SIG-M5 (cell line): ENCODE measurements around the gene MSMB.

Experiments
- DNase-seq: peaks from one replicate; lab custom pipeline; 2025; lab: John Stamatoyannopoulos, UW

The MSMB gene

DNA sequence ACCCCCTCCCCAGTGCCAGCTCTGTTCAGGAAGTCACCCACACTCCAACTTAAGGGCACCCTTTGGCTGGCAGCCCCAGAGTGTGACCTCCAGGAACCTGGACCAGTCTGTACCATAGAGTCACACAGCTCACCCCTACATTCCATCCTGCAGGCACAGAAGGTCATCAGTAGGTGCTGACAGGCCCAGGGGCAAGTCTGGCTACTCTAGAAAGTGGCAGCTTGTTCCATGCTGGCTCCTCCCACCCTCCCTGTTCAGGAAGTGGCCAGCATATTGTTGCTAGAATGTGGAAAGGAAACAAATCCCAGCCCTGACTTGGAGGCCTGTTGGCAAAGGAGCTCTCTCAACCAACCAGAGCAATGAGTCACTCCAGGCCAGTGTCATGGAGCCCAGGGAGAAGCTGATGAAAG lies 12.5 kb downstream of the MSMB start:
- no peak for DNase-seq

DNA sequence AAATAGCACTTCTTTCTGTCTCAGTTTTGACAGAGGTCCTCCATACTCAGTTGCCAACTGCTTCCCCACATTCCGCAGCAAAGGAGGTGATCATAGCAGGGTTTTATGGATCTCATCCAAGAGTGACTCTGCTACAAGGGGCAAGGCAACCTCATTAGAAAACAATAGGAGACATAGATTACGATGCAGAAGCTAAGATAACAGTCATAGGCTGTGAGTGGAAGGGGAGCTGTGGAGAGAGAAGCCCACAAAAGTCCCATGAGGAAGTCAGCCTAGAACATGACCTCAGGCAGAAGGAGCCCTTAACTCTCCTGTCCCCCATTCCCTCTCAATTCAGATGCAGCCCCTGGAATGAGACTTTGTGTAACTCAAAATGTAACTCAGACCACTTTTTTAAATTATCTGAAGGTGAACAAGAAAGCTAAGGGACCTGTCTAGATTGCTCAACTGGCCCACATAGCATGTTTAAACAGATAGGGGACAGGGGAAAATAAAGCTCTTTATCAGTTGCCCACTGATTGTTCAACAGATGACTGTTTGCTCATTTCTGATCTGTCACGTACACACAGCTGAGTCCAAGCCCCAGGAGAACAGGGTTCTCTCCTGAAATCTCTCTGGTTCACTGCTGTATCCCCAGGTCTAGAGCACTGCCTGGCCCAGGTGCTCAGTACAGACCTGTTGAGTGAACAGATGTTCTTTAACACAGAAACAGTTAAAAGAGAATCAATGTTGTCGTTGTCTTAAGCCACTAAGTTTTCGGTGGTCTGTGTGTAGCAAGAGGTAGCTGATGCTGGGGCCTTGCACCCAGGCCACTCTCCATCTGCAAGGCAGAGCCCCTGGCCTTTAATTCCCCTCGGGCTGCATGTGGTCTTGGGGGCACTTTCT lies 14.2 kb downstream of the MSMB start:
- DNase-seq, result no peak

DNA sequence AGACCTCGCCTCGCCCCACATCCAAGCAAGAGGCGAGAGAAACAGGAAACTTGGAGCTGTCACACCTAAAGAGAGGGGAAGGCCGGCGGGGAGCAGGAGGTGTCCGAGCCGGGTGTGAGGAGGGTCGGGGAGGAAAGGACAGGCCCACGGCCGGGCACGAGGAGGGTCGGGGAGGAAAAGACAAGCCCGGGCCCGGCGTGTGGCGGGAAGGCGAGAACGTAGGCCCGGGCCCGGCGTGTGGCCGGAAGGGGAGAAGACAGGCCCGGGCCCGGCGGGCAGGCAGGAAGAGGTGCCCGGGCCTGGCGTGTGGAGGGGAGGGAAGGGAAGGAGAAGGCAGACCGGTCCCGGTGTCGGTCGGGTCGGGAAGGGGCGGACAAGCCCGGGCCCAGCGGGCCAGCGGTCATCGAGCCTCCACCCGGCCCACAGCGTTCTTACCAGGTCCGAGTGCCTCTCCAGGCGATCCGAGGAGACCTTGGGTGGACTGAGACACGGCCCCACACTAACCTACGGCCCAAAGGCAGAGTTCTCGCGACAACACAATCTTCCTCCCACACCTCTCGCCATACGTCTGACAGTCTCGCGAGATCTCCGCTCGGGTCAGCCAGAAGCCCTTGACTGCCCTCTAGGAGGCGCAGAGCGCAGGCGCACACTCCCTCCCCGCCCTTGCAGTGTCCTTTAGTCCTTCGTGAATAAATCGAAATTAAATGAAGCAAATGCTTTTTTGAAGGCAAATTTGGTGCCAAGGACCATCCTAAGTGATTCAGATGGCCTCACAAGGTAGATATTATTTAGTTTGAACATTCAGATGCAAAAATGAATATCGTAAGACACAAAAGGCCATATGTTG lies 15.8 kb downstream of the MSMB start, which contains the start of gene NCOA4:
Gene NCOA4 (minus strand): TSS at position 533 of the 847 bp plus-strand sequence. CDS start 13,943 bp downstream, outside the sequence.
- peak; percentile 82 for DNase-seq

- DNase-seq, result no peak
These were observed 16.5 kb downstream of the MSMB start for GRCh38 chr10:46029461-46030030.

DNA sequence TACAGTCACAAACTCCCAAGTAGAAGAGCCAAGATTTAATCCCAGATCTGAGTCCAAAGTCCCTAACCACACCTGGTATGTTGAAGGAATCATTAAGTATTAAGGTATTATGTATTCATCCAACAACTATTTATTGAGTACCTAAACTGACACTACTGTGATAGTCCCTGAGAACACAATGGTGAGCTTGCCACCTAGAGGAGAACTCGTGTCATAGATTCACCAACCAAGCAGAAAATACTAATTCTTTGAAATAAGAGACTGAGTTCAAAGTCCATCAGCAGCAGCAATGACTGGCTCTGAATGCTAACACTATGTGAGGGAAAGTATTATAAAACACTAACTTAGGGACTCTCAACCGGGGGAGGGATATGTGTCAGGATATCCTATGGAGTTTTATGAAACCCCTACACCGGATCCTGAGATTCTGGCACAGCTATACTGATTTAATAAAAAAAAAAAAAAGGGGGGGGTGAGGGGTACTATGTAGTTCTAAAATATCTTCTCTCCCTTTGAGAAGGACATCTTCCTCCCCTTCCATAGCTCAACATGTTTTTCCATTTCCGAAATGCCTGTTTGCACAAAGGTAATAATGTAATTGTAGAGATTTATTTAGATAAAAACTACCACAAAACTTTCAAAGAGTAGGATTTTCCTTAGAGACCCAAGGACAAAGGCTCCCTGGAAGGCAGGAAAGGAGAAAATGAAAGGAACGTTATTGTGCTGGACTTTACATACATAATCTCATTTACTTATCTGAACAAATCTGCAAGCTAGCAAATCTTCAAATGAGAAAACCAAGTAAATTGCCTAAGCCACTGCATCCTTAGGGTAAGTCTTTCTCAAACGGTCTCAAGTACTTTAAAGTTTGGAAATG lies 17.2 kb downstream of the MSMB start:
- peak; percentile 9 for DNase-seq

- no peak for DNase-seq
These were observed 20.0 kb downstream of the MSMB start for GRCh38 chr10:46026106-46026505.

- no peak for DNase-seq
These were observed 20.7 kb downstream of the MSMB start for GRCh38 chr10:46025406-46025805.

DNA sequence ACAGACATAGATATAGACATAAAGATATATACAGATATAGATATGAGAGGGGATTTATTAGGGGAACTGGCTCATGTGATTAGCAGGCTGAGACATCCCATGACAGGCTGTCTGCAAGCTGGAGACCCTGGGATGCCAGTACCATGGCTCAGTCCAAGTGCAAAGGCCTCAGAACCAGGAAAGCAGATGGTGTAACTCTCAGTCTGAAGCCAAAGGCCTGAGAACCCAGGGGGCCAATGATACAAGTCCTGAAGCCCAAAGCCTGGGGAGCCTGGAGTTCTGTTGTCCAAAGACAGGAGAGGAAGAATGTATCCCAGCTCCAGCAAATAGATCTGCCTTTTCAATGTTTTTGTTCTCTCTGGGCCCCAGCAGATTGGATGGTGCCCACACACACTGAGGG lies 21.1 kb downstream of the MSMB start:
- no peak for DNase-seq

- DNase-seq, result peak; percentile 23
These were observed 22.9 kb downstream of the MSMB start for GRCh38 chr10:46022978-46023702.

GRCh38 chr10:46020344-46020657 lies 25.8 kb downstream of the MSMB start:
- DNase-seq, result no peak

DNA sequence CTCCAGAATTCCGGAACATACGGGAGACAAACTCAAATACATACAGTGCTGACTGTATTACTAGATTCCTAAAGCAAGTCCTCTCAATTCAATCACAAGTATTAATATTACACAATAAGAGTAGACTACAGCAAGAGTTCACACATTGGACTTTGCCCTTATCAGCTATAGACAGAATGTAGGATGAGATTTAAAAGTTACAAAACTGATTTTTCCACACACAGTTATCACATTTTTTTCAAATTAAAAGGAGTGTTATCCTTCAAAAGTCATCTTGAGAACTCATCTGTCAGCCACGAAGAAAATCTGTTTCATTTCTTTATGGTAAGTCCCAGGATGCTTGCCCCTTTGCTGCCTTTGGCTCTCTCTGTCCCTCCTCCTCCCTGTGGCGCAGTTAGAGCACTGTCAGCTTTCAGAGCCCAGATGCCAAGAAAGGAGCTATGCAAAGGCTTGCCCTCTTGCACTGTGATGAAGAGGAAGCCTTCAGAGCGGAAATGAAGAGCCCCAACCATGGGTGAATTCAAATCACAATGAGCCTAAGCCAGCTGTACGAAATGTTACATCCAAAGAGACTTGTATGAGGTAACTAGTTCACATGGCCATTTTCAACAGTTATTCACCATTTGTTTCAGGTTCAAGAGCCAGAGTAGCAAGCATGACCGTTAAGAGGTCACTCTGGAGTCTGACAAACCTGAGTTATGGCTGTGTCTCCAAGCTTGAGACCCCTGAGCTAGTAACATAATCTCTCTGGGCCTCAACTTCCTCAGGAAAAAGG lies 26.3 kb downstream of the MSMB start:
- DNase-seq, result peak; percentile 6

DNA sequence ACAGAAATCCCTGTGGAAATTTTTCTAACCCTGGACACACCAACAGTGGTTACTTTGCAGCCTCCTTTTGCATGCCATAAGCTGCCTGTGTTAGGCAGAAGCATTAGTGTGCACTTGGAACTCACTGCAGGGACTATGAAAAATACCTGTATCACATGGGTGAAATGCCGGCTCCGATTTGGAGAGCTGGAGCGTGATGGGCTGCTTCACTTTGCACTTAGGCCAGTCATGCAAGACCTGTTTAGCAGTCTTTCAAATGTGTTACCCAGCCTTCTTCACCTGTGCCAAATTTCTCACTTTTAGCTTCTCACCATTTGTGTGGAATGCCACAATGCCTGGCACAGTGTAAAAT lies 26.9 kb downstream of the MSMB start:
- DNase-seq, result no peak

DNA sequence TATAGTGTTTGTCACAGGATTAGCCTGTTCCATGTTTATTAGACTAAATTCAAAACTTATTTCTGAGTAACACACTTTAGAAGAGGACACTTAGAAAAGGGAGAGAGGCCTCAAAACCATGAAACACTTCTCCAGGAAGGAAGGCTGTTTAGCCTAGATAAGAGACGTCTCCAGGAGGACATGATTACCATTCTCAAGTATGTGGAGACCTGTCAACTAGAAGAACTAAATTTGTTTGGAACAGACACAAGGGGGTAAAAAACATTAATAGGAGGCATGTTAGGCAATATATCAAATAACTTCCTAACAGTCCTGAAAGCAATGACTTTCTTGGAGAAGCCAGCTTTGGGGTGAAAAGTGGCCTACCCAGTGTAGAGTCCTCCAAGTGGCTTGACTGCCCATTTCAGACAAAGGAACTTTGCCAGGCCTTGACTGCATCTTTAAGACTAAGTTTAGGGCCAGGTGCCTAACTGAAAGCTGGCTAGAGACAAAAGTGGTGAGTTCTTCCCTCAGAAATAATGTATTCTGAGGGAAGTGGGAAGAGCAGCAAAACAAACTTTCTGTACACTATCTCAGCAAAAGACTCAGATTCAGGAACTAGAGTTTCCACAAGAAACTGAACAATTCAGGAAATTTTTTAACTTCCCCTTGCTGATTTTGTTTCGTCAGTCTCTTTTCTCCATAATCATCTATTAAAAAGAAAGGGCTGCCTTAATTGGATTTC lies 27.5 kb downstream of the MSMB start:
- no peak for DNase-seq

- DNase-seq, result no peak
These were observed 28.3 kb downstream of the MSMB start for GRCh38 chr10:46017733-46018132.

GRCh38 chr10:46016811-46017210 lies 29.3 kb downstream of the MSMB start:
- no peak for DNase-seq

- DNase-seq, result no peak
These were observed 29.9 kb downstream of the MSMB start for GRCh38 chr10:46016190-46016589.

- no peak for DNase-seq
These were observed 31.2 kb downstream of the MSMB start for GRCh38 chr10:46014683-46015405.

DNA sequence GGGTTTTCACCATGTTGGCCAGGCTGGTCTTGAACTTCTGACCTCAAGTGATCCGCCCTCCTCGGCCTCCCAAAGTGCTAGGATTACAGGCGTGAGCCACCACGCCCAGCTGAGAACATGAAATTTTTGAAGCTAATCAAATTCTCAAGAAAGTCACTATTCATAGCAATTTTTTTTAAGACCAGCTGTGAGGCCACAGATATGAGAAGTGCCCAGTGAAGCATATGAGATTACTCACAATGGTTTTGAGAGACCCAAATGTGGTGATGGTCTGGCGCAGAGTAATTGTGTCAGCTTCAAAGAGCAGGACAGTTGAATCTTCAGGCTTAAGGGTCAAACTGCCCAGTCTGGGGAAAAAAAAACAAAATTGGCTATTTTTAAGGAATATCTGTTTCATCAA lies 31.9 kb downstream of the MSMB start:
- no peak for DNase-seq

- DNase-seq, result no peak
These were observed 33.3 kb downstream of the MSMB start for GRCh38 chr10:46012746-46013145.
